ENCODE measurements around the gene MRPS6.

The MRPS6 gene

DNA sequence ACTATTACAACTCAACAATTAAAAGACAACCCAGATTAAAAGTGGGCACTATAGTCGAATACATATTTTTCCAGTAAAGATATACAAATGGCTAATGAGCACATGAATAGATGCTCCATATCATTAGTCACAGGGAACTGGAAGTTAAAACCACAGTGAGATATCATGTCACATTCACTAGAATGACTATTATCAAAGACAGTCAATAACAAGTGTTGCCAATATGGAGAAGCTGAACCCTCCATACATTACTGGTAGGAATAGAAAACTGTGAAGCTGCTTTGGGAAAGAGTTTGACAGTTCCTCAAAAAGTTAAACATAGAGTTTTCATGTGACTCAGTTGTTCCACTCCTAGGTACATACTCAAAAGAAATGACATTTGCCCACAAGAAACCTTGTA is 30.6 kb upstream of the MRPS6 start:
- Mint-ChIP-seq H3K27ac (no peak overlapping the region), H3K27me3 (ENCODE audit: low read depth) (no peaks in the 10 kb centered on the region), H3K9me3 (no peaks in the 10 kb centered on the region), H3K36me3 (ENCODE audit: low read depth) (no peaks in the 10 kb centered on the region), H3K4me1 (no peaks in the 10 kb centered on the region), H3K4me3 (no peak overlapping the region)
- TF ChIP-seq CTCF (IDR thresholded peaks at IDR 0.05; ENCODE audit: unreplicated experiment in 3 of 3) = no peak

DNA sequence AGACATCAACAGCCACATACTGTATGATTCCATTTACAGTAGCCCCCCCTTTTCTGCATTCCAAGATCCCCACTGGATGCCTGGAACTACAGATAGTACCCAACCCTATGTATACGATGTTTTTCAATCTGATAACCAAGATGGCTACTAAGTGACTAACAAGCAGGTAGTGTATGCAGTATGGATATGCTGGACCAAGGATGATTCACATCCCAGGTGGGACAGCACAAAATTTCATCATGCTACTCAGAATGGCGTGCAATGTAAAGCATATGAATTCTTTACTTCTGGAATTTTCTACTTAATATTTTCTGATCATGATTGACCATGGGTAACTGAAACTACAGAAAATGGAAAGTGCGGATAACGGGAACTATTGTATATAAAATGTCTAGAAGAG is 30.0 kb upstream of the MRPS6 start:
- TF ChIP-seq CTCF (IDR thresholded peaks at IDR 0.05; ENCODE audit: unreplicated experiment in 3 of 3) = no peak
- H3K9me3 Mint-ChIP-seq = no peaks in the 10 kb centered on the region
- no peaks in the 10 kb centered on the region for H3K4me1 Mint-ChIP-seq
- no peak overlapping the region for H3K27ac Mint-ChIP-seq
- no peak overlapping the region for H3K4me3 Mint-ChIP-seq
- no peaks in the 10 kb centered on the region for H3K27me3 Mint-ChIP-seq (ENCODE audit: low read depth)
- no peaks in the 10 kb centered on the region for H3K36me3 Mint-ChIP-seq (ENCODE audit: low read depth)

- H3K4me3 Mint-ChIP-seq = no peak overlapping the region
- no peaks in the 10 kb centered on the region for H3K4me1 Mint-ChIP-seq
- H3K36me3 Mint-ChIP-seq (ENCODE audit: low read depth) = no peaks in the 10 kb centered on the region
- H3K27ac Mint-ChIP-seq = no peak overlapping the region
- peaks cover 3% of the 10 kb centered on the region for H3K9me3 Mint-ChIP-seq
- no peak for TF ChIP-seq CTCF (IDR thresholded peaks at IDR 0.05; ENCODE audit: unreplicated experiment in 3 of 3)
- H3K27me3 Mint-ChIP-seq (ENCODE audit: low read depth) = no peaks in the 10 kb centered on the region
Measured at GRCh38 chr21:34046917-34047316, 26.5 kb upstream of the MRPS6 start.

GRCh38 chr21:34047835-34048234 is 25.5 kb upstream of the MRPS6 start:
- Mint-ChIP-seq H3K4me3 (no peak overlapping the region), H3K4me1 (no peaks in the 10 kb centered on the region), H3K27me3 (ENCODE audit: low read depth) (no peaks in the 10 kb centered on the region), H3K9me3 (peaks cover 3% of the 10 kb centered on the region), H3K27ac (no peak overlapping the region), H3K36me3 (ENCODE audit: low read depth) (no peaks in the 10 kb centered on the region)
- TF ChIP-seq CTCF (IDR thresholded peaks at IDR 0.05; ENCODE audit: unreplicated experiment in 3 of 3) = no peak

GRCh38 chr21:34052171-34052570 is 21.2 kb upstream of the MRPS6 start:
- no peak overlapping the region for H3K4me3 Mint-ChIP-seq
- H3K27ac Mint-ChIP-seq = no peak overlapping the region
- H3K27me3 Mint-ChIP-seq (ENCODE audit: low read depth) = peaks cover 3% of the 10 kb centered on the region
- H3K4me1 Mint-ChIP-seq = no peaks in the 10 kb centered on the region
- TF ChIP-seq CTCF (IDR thresholded peaks at IDR 0.05; ENCODE audit: unreplicated experiment in 3 of 3) = no peak
- no peaks in the 10 kb centered on the region for H3K36me3 Mint-ChIP-seq (ENCODE audit: low read depth)
- peaks cover 3% of the 10 kb centered on the region for H3K9me3 Mint-ChIP-seq

GRCh38 chr21:34054259-34054658 is 19.1 kb upstream of the MRPS6 start:
- H3K36me3 Mint-ChIP-seq (ENCODE audit: low read depth) = no peaks in the 10 kb centered on the region
- TF ChIP-seq CTCF (IDR thresholded peaks at IDR 0.05; ENCODE audit: unreplicated experiment in 3 of 3) = no peak
- H3K4me3 Mint-ChIP-seq = no peak overlapping the region
- H3K4me1 Mint-ChIP-seq = no peaks in the 10 kb centered on the region
- no peak overlapping the region for H3K27ac Mint-ChIP-seq
- H3K27me3 Mint-ChIP-seq (ENCODE audit: low read depth) = peaks cover 6% of the 10 kb centered on the region
- no peaks in the 10 kb centered on the region for H3K9me3 Mint-ChIP-seq
